Sciatic nerve (tissue), 2 donors: ENCODE data around the gene GRB14. TPM values are rescaled to one million over a fixed set of nuclear protein-coding genes. Genes with fewer than 3 reads are reported as not detected.

Experiments
- ATAC-seq: fragments of 200-7000 bp; cut with Tn5 transposase; one replicate; pipeline ENCODE4 v1.9.1; 2020; ENCODE audit warnings: mild to moderate bottlenecking, moderate library complexity
- DNase-seq: peaks from one replicate; pipeline ENCODE4 v3.0.0-alpha.2; 2020; ENCODE audit warnings: low spot score
- intact Hi-C: fragments of 100-400 bp; cut with DNase I; formaldehyde crosslinking; loops from one replicate; pipeline ENCODE4 v1.14.2; 2022
- total RNA-seq: library from RNA; stranded (reverse); fragmentation: NEBNext Ultra II Directional; extraction: Animal tissue kit (Norgen Biotek cat#: 25700); gene quantifications from one replicate; pipeline ENCODE4 v1.2.1, GENCODE V29; 2021
- donor health status: DM: no; HTN: no; CAD: no.
- donor health status: DM: no; HTN: no; CAD: no.

The GRB14 gene
- total RNA-seq, 1 donor from 2014 or later: 20.2 TPM

DNA sequence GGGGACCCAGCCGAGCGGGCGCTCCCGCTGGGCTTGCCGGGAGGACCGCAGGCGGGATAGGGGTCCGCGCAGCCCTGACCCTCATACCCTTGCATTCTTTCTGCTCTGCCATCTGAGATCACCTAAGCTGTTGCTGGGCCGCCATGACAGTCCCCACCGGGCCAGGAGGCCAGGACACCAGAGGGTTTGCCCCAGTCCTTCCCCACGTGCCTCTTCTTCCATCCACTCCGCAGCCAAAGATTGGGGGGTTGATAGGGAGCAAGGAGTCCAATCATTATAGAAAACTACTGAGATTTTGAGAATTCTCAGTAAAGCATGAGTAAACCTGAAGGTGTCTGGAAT lies 453 bp upstream of the GRB14 start:
- no peak for ATAC-seq
- intact Hi-C loops: no loop called here
- DNase-seq: no peak

DNA sequence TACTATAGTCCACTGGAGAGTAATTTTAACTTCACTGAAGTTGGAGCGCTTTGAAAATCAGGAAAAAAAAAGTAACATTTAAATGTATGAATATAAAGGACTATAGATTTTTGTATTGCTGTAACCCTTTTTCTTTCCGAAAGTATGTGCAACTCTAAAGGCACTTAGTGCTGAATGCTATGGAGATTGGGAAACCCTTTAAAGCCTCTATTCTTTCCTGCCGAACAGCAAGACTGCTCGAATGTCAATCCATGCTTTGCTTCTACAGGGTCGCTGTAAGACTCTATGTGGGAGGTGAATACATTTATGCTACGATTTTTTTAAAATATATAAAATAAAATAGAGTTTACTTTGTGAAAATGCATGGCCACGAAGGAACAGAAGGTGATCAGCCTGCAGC lies 825 bp downstream of the GRB14 start:
- intact Hi-C loops: no loop called here
- ATAC-seq (no peak), DNase-seq (no peak)

- ATAC-seq (no peak), DNase-seq (no peak)
- intact Hi-C loops: no loop called here
Measured at GRCh38 chr2:164617466-164617865, 3.8 kb downstream of the GRB14 start.

- intact Hi-C loops: no loop called here
- no peak for DNase-seq
- ATAC-seq: no peak
Measured at GRCh38 chr2:164613321-164613982, 7.8 kb downstream of the GRB14 start.

- DNase-seq (no peak), ATAC-seq (no peak)
- intact Hi-C loops: no loop called here
Measured at GRCh38 chr2:164609790-164610189, 11.5 kb downstream of the GRB14 start.

DNA sequence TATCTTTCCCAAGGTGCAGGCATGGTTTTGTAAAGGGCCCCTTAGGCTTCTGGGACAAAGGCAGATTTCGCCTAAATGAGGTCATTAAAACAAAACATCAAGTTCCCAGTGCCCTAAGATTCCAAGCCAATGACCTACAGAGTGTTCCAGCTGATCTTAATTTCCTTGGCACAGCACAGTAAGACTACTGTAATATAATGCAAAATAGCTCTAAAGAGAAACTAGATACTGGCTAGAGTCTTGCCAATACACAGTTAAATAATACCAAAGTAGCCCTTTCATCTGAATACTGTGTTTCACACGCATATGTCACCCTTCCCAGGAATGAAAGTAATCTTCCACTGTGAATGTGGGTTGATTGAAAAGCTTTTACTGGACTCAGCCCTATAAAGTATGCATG lies 14.7 kb downstream of the GRB14 start:
- intact Hi-C loops: no loop called here
- peak; percentile 26 for ATAC-seq
- DNase-seq: no peak

DNA sequence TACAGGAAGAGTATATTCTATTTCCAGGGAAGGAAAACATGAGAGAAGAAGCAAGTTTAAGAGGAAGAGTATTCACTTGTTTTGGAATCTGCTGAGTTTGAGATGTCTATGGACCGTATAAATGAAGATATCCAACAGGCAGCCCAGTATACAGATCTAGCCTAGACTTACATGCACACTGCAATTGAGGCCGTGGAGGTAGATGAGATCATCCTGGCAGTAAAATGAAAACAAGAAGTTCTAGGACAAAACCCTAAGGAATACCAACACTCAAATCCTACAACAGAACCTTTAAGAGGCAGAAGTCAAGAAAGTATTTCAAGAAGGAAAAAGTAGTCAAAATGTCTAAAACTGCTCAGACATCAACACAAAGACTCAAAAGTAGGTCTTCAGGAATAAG lies 16.0 kb downstream of the GRB14 start:
- ATAC-seq (peak; percentile 63), DNase-seq (no peak)
- intact Hi-C loops: no loop called here

- ATAC-seq (no peak), DNase-seq (no peak)
- intact Hi-C loops: no loop called here
Measured at GRCh38 chr2:164600763-164601162, 20.5 kb downstream of the GRB14 start.

DNA sequence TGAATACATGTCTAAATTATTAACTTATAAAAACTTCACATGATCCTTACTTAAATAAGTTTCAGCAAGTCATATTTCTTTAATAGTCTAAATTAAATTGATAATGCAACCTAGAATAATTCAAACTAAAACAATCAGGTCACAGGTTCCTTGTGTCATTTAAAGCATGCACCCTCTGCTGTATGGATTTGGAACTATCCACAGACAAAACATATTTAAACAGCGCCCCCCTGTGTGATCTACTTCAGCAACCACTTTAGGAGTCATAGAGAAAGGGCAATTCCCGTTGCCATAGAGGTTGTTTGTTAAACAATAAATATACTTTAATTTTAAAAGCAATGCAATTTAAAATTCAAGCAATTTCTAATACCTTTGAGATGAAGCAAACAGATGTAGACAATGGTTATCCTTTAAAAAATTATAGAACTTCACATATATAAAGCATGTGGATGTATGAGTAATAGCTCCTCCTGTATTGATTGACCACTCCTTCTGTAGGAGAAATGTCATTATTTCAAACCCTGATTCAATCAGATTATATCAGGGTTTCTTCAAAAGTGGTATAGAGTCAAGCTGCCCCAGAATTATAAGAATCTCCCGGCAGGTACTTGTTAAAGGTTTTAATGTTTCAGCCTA lies 21.2 kb downstream of the GRB14 start:
- ATAC-seq: no peak
- intact Hi-C loops: no loop called here

GRCh38 chr2:164597983-164598382 lies 23.3 kb downstream of the GRB14 start:
- no peak for DNase-seq
- intact Hi-C loops: no loop called here
- ATAC-seq: no peak

More for the DNA sequence above, 21.2 kb downstream of the GRB14 start:
- no peak for DNase-seq

GRCh38 chr2:164595031-164595430 lies 26.3 kb downstream of the GRB14 start:
- DNase-seq (no peak), ATAC-seq (no peak)
- intact Hi-C loops: no loop called here

GRCh38 chr2:164593959-164594358 lies 27.3 kb downstream of the GRB14 start:
- intact Hi-C loops: no loop called here
- DNase-seq (no peak), ATAC-seq (no peak)

DNA sequence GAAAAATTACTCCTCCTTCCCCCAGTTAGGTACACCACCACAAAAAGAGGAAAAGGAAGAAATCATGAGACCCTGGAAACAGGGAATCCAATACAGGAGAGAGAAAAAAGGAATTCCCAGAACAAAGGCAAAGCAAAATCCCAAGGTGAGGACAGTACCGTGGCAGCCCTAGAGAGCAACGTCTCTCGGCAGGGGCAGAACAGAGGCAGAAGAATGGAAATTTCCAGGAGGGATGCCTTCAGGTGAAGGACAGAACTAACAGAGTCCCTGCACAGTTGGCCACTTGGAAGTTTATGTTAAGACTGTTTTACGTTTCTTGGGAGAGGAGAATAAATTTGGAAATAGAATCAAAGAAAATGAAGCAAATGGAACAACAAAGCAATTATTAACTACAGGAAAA lies 27.7 kb downstream of the GRB14 start:
- ATAC-seq: no peak
- no peak for DNase-seq
- intact Hi-C loops: no loop called here

- peak; percentile 39 for ATAC-seq
- intact Hi-C loops: no loop called here
- no peak for DNase-seq
Measured at GRCh38 chr2:164589522-164589921, 31.8 kb downstream of the GRB14 start.

- no peak for ATAC-seq
- DNase-seq: no peak
- intact Hi-C loops: no loop called here
Measured at GRCh38 chr2:164581050-164581449, 40.2 kb downstream of the GRB14 start.

DNA sequence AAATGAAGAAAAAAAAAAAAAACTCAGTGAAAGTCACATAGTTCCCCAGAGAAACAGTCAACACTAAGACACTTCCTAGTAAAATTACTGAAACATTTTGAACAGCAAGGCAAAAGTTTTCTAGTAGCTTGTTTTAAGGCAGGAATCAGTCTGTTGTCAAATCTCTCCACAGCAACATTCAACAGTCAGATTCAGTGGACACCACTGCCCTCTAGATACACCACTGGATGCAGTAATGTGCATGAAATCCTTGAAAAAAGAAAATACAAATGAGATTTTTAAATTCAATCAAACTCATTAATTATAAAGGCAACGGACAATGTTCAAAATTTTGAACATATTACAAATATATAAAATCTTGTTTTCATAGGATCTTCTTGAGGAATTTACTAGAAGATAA lies 46.4 kb downstream of the GRB14 start:
- no peak for ATAC-seq
- intact Hi-C loops: no loop called here

GRCh38 chr2:164570475-164570874 lies 50.8 kb downstream of the GRB14 start:
- DNase-seq (no peak), ATAC-seq (no peak)
- intact Hi-C loops: no loop called here

More for the DNA sequence above, 46.4 kb downstream of the GRB14 start:
- no peak for DNase-seq

- DNase-seq (no peak), ATAC-seq (no peak)
- intact Hi-C loops: no loop called here
Measured at GRCh38 chr2:164569378-164569777, 51.9 kb downstream of the GRB14 start.

DNA sequence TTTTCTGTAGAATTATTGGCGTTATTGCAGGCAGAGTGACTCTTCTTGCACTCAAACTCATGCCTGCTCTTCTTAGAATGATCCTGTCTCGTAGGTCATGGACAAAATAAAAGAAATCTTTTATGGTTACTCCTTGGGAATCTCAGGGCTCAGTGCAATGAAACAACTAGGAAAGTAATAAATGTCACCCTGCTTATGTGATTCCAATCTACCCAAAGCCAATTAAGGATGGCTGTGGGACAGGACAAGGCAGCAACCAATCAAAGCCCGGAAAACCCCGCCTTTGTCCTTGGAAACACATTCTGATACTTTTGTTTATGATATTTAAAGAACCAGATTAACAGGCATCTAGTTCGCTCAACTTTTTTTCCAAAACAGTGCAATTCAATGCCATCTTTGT lies 53.0 kb downstream of the GRB14 start:
- ATAC-seq (no peak), DNase-seq (no peak)
- intact Hi-C loops: no loop called here

- intact Hi-C loops: no loop called here
Measured at GRCh38 chr2:164567335-164567989, 53.8 kb downstream of the GRB14 start.

DNA sequence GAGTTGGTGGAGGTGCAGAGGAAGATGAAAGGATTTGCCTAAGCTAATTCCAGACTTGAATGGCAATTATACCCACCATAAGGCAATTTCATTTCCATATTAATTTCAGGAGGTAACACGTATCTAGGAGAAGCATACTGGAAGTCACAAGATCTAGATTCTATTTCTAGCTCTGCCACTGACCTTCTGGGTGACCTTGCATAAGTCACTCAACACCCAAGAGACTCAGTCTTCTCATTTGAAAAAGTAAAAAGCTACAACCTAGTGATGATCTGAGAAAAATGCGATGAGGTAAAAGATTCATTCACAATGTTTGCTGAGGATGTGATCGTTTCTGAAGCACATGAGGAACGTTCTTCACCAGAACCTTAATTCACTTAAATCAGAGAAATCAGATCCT lies 55.9 kb downstream of the GRB14 start:
- intact Hi-C loops: no loop called here
- no peak for ATAC-seq

More at GRCh38 chr2:164567335-164567989, 53.8 kb downstream of the GRB14 start:
- no peak for DNase-seq
- ATAC-seq: no peak

More for the DNA sequence above, 55.9 kb downstream of the GRB14 start:
- DNase-seq: no peak
